NK-92 (cell line): Measurements from ENCODE around the gene RBM28.

Experiments
- DNase-seq: peaks from one replicate; lab custom pipeline; 2025; ENCODE audit not compliant: unreplicated experiment; lab: John Stamatoyannopoulos, UW

Gene RBM28

GRCh38 chr7:128350708-128351295 lies 7.1 kb upstream of the RBM28 start:
- DNase-seq: no peak

- no peak for DNase-seq
These were observed 5.7 kb upstream of the RBM28 start for GRCh38 chr7:128349466-128349825.

- no peak for DNase-seq
These were observed 4.0 kb upstream of the RBM28 start for GRCh38 chr7:128347647-128348097.

GRCh38 chr7:128344431-128344774 lies 695 bp upstream of the RBM28 start:
- DNase-seq: no peak

GRCh38 chr7:128341733-128342132 lies 2.0 kb downstream of the RBM28 start:
- DNase-seq: no peak

GRCh38 chr7:128335730-128336129 lies 8.0 kb downstream of the RBM28 start:
- no peak for DNase-seq

- DNase-seq: no peak
These were observed 19.4 kb downstream of the RBM28 start for GRCh38 chr7:128324368-128324680.

- no peak for DNase-seq
These were observed 20.0 kb downstream of the RBM28 start for GRCh38 chr7:128323459-128324367.

- DNase-seq: no peak
These were observed 20.7 kb downstream of the RBM28 start for GRCh38 chr7:128323040-128323439.

- no peak for DNase-seq
These were observed 21.6 kb downstream of the RBM28 start for GRCh38 chr7:128322040-128322643.

GRCh38 chr7:128321044-128321422 lies 22.7 kb downstream of the RBM28 start:
- no peak for DNase-seq

GRCh38 chr7:128318691-128319090 lies 25.0 kb downstream of the RBM28 start:
- no peak for DNase-seq

- no peak for DNase-seq
These were observed 32.7 kb downstream of the RBM28 start for GRCh38 chr7:128311013-128311412.

- no peak for DNase-seq
These were observed 33.2 kb downstream of the RBM28 start for GRCh38 chr7:128310499-128310898.

- DNase-seq: no peak
These were observed 33.7 kb downstream of the RBM28 start for GRCh38 chr7:128309976-128310375.

- no peak for DNase-seq
These were observed 34.6 kb downstream of the RBM28 start for GRCh38 chr7:128309124-128309523.

- no peak for DNase-seq
These were observed 36.6 kb downstream of the RBM28 start for GRCh38 chr7:128307061-128307460.

GRCh38 chr7:128304212-128304611 lies 39.5 kb downstream of the RBM28 start:
- no peak for DNase-seq

GRCh38 chr7:128303643-128304042 lies 40.1 kb downstream of the RBM28 start:
- DNase-seq: no peak

- DNase-seq: no peak
These were observed 40.6 kb downstream of the RBM28 start for GRCh38 chr7:128303133-128303532.

- DNase-seq: no peak
These were observed 41.6 kb downstream of the RBM28 start for GRCh38 chr7:128302139-128302538.

GRCh38 chr7:128299109-128299607 lies 44.5 kb downstream of the RBM28 start:
- no peak for DNase-seq
